SU-DHL-6 (cell line): ENCODE data around the gene CCDC85C.

ENCODE experiments used
- CTCF ChIP-seq: fragments of 200-600 bp; sonication (generic); IDR thresholded peaks from one replicate; pipeline ENCODE4 v1.5.1; 2017; ENCODE audit warnings: antibody characterized with exemption, mild to moderate bottlenecking, low read length, moderate library complexity; ENCODE audit not compliant: insufficient read depth, poor library complexity, severe bottlenecking
- EZH2phosphoT487 ChIP-seq: fragments of 200-600 bp; sonication (generic), shearing (Covaris generic); conservative IDR thresholded peaks from 2 replicates; pipeline ENCODE4 v1.6.1; 2018; ENCODE audit warnings: mild to moderate bottlenecking, antibody characterized with exemption, low read length, moderate library complexity, mixed read lengths

GRCh38 chr14:99527427-99528076 lies 76.5 kb downstream of the CCDC85C start:
- TF ChIP-seq CTCF, result no peak
- TF ChIP-seq EZH2phosphoT487, result no peak
